Activated naive CD8-positive, alpha-beta T cell treated with anti-CD3 and anti-CD28 coated beads for 36 hours (primary cell): ENCODE measurements around the gene TIMM22. TPM values are rescaled to one million over a fixed set of nuclear protein-coding genes. Genes with fewer than 3 reads are reported as not detected.
"Not testable (repeated sequence)": the region's sequence is repeated elsewhere in the genome, so short reads cannot be mapped to it uniquely, and the experiment has no call there.

Source experiments
- DNase-seq: peaks from one replicate; pipeline ENCODE4 v3.0.0; 2021
- H3K27ac Mint-ChIP-seq: one replicate; pipeline ENCODE4 v1.8.0; 2022; ENCODE audit warnings: mild to moderate bottlenecking, moderate library complexity, mixed read lengths
- H3K27me3 Mint-ChIP-seq: one replicate; pipeline ENCODE4 v1.8.0; 2022; ENCODE audit warnings: mild to moderate bottlenecking, mixed read lengths
- H3K36me3 Mint-ChIP-seq: one replicate; pipeline ENCODE4 v1.8.0; 2021; ENCODE audit warnings: mild to moderate bottlenecking, mixed read lengths
- H3K4me1 Mint-ChIP-seq: one replicate; pipeline ENCODE4 v1.8.0; 2021; ENCODE audit warnings: mixed read lengths
- H3K4me3 Mint-ChIP-seq: one replicate; pipeline ENCODE4 v1.8.0; 2022; ENCODE audit warnings: mild to moderate bottlenecking, moderate library complexity, mixed read lengths
- H3K9me3 Mint-ChIP-seq: one replicate; pipeline ENCODE4 v1.8.0; 2022; ENCODE audit warnings: mixed read lengths
- total RNA-seq, 2 experiments: library from RNA; stranded (reverse); gene quantifications; one replicate each; pipeline ENCODE4 v1.2.3, GENCODE V29; 2021

The TIMM22 gene
- total RNA-seq, 2 experiments from 2014 or later = 15.4 to 16.9 TPM

DNA sequence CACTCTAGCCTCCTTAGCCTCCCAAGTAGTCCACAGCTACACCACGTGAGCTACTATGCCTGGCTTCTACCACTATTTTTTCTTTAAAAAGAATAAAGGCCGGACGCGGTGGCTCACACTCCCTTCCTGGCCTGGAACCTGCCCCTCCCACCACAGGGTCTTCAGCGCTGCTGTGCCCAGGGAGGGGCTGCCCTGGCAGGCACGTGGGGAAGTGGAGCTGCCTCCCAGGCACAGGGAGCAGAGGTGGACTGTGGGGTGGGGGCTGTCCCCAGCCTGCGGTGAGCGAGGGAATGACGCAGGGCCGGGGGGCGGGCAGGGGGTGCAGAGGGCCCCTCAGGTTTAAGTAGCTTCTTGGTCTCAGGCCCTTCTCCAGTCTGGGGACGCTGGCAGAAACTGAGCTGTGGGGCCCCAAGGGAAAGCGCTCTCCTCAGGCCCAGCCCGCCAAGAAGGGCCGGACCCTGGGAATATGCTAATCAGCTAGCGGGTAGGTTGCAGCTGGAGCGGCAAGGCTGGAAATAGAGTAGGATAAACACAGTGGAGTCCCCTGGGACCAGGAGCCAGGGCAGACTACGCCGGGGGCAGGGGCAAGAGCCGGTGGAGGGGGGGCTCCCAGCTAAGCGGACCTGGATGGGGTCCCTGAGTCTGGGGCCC, 46.8 kb downstream of the TIMM22 start:
- DNase-seq = no peak
- Mint-ChIP-seq H3K9me3 (no peaks in the 10 kb centered on the region), H3K36me3 (peaks cover 8% of the 10 kb centered on the region), H3K27ac (no peak overlapping the region), H3K27me3 (no peaks in the 10 kb centered on the region), H3K4me3 (no peak overlapping the region), H3K4me1 (no peaks in the 10 kb centered on the region)

DNA sequence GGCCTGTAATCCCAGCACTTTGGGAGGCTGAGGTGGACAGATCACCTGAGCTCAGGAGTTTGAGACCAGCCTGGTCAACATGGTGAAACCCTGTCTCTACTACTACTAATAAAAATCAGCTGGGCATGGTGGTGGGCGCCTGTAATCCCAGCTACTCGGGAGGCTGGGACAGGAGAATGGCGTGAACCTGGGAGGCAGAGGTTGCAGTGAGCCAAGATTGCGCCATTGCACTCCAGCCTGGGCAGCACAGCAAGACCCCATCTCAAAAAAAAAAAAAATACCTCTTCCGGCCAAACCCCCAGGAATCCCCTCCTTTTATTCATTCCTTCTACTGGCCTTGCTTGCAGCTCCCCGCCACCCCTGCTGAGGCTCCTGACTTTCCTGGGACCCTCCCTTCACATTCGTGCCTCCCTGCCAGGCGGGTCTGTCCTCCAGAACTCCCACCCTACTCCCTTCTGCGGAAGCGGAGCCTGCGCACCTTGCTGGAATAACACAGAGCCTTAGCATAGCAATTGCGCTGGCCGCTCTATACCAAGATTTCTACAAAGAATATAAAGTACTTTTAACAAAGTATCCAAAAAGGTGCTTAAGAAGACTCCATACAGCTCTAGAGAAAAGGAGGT, 47.6 kb downstream of the TIMM22 start:
- not testable (repeated sequence) for H3K4me3 Mint-ChIP-seq, H3K36me3 Mint-ChIP-seq, DNase-seq, H3K27ac Mint-ChIP-seq, H3K4me1 Mint-ChIP-seq, H3K27me3 Mint-ChIP-seq, H3K9me3 Mint-ChIP-seq

GRCh38 chr17:1045456-1045855, 48.5 kb downstream of the TIMM22 start:
- H3K4me1 Mint-ChIP-seq = no peaks in the 10 kb centered on the region
- H3K9me3 Mint-ChIP-seq = no peaks in the 10 kb centered on the region
- H3K36me3 Mint-ChIP-seq = peaks cover 8% of the 10 kb centered on the region
- H3K27ac Mint-ChIP-seq = no peak overlapping the region
- no peak for DNase-seq
- H3K27me3 Mint-ChIP-seq = no peaks in the 10 kb centered on the region
- no peak overlapping the region for H3K4me3 Mint-ChIP-seq

DNA sequence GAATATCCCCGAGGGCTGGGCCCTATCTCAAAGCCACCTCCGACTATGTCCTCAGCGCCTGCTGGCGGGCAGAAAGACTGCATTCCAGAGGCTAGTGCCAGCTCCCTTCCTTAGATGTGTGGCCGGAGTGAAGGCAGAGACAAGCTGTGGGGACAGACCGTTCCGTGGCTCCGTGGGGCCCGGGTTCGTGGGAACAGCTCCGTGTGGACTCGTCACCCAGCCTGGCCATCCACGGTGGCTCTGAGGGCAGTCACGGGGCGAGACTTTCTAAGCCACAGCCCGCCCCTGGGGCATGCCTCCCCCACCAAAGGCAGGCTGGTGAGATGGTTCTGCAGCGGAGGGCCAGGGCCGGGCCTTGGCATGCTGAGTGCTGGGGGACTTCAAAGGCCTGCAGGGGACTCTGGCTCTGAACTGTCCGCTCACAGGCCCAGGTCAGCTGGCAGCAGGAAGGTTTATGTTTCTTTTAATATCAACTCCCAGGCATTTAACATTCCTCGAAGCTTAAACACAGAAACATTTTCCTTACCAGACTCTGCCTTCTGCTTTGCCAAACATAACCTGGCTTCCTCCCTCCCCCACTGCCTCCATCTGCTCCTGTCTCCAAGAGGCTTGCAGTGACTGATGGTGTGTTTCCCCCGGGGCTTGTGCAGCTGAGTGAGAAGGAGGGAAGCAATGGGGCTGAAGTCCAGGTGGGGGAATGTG, 50.4 kb downstream of the TIMM22 start:
- Mint-ChIP-seq H3K4me3 (no peak overlapping the region), H3K27ac (no peak overlapping the region), H3K36me3 (peaks cover 3% of the 10 kb centered on the region), H3K4me1 (no peaks in the 10 kb centered on the region), H3K27me3 (no peaks in the 10 kb centered on the region), H3K9me3 (no peaks in the 10 kb centered on the region)
- DNase-seq = no peak

- Mint-ChIP-seq H3K36me3 (peaks cover 2% of the 10 kb centered on the region), H3K27me3 (no peaks in the 10 kb centered on the region)
Measured at GRCh38 chr17:1047879-1048470, 51.0 kb downstream of the TIMM22 start.

DNA sequence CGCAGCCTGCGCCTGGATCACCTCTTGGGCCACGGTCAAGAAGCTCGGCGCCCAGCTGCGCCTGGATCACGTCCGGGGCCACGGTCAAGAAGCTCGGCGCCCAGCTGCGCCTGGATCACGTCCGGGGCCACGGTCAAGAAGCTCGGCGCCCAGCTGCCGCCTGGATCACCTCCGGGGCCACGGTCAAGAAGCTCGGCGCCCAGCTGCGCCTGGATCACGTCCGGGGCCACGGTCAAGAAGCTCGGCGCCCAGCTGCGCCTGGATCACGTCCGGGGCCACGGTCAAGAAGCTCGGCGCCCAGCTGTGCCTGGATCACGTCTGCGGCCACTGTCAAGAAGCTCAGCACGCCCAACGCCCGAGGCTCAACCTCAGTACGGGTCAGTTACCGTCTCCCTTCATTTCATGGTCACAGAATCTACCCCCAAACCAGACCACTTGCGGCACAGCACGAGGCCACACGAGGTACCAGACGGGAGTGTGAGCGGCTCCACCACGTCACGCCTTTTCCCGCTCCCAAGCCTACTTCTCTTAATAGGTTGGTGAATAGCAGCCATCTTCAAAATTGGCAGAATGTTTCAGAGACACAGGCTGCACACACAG, 51.7 kb downstream of the TIMM22 start:
- H3K4me1 Mint-ChIP-seq, DNase-seq, H3K4me3 Mint-ChIP-seq, H3K27ac Mint-ChIP-seq, H3K9me3 Mint-ChIP-seq, H3K36me3 Mint-ChIP-seq, H3K27me3 Mint-ChIP-seq: not testable (repeated sequence)

More at GRCh38 chr17:1047879-1048470, 51.0 kb downstream of the TIMM22 start:
- Mint-ChIP-seq H3K27ac (no peak overlapping the region), H3K9me3 (no peaks in the 10 kb centered on the region), H3K4me1 (no peaks in the 10 kb centered on the region), H3K4me3 (no peak overlapping the region)
- DNase-seq = no peak

DNA sequence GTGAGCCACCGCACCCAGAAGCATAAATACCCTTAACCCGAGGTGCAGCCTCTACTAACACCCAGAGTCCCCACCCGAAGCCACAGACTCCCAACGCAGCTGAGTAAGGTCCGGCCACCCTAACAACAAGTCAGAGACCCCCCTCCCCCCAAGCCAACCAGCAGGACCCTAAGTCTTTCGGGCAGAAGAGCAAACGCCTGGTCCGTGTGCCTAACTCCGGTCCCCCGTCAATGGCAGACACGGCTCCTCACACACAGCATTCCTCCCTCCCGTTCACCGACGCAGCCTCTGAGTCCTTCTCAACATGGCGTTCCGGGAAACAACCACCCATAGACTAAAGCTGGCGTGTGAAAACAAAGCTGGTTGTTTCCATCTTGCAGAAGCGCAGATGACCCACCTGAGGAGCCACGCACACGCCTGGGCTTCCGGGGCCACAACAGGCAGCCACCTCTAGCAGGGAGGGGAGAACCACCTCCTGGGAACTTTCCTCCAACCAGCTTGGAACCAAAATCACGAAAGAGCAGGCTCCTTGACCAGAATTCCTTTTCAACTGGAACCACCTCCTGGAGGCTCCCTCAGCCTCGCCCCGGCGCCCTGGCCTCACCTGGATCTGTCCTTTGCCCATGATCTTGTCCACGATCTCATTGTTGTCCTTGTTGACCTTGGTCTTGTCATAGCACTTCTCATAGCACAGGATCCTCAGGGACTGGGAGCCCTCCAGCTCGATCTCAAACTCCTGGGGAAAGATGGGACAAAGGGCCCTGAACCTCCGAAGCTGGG, 52.7 kb downstream of the TIMM22 start:
- no peak for DNase-seq
- Mint-ChIP-seq H3K4me1 (no peaks in the 10 kb centered on the region), H3K27me3 (no peaks in the 10 kb centered on the region), H3K27ac (no peak overlapping the region), H3K9me3 (no peaks in the 10 kb centered on the region), H3K36me3 (peaks cover under 1% of the 10 kb centered on the region), H3K4me3 (no peak overlapping the region)

DNA sequence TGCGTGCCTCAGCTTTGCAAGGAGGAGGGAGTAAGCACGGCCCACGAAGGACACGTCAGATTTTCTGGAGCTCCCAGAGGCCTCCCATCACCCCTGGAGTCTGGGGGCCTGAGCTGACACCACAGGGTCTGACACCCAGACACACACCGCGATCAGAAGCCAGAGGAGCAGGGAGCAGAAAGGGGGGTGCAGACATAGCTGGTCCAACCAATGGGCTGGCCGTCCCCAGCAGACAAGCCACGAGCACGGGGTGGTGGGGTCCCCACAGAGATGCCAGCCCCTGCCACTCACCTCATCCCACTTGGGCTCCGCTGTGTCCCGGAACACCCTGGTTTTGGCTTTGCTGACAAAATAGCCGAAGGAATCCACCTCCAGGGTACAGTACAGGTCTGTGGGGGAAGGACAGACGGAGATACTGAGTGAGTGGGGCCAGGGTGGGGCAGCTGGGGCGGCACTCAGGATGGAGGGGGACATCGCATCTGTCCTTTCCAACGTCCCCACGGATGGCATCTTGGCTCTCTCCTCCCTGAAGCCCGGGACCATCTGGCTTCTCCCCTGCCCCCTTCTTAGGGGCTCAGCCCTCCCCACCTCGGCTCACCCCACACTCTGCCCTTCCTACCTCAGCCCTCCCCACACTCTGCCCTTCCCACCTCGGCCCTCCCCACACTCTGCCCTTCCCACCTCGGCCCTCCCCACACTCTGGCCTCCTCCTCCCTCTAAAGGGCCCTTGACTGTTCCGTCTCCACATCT, 53.5 kb downstream of the TIMM22 start:
- DNase-seq = no peak
- H3K9me3 Mint-ChIP-seq = no peaks in the 10 kb centered on the region
- H3K4me3 Mint-ChIP-seq = no peak overlapping the region
- no peak overlapping the region for H3K27ac Mint-ChIP-seq
- no peaks in the 10 kb centered on the region for H3K27me3 Mint-ChIP-seq
- no peaks in the 10 kb centered on the region for H3K4me1 Mint-ChIP-seq
- H3K36me3 Mint-ChIP-seq = no peaks in the 10 kb centered on the region

DNA sequence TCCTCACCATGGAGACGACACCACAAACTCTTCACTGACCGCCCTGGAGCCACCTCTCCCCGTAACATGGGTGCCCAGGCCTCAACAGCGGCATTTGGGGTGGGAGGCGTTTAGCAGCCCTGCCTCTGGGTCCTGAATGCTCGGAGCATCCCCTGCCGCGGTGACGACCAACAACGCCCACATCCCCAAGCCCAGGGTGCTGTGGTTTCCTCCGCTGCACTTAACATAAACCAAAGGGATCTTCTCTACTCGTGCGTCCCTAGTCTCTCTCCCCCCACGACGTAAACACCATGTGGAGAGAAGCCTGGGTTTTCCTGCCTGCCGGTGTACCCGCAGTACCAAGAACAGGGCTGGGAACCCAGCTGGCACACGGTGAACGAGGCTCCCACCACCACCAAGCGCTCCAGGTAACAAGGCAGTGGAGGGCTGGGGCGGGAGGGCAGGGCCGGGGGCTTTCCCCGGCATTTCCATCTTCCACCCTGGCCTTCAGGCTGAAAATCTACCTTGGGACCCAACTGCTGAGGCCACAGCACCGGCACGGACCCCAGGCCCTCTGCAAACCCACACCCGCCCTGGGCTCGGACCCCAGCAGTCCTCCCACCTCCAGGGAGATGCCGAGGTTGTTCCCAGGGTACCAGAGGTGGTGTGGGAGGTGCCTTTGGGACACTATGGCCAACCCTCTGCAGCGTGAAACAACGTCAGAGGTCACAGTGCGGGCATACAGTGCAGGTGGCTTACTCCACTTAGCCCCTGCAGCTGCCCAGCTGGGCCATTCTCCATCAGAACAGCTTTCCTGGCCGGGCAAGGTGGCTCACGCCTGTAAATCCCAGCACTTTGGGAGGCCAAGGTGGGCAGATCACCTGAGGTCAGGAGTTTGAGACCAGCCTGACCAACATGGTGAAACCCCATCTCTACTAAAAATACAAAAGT, 54.3 kb downstream of the TIMM22 start:
- no peak overlapping the region for H3K4me3 Mint-ChIP-seq
- H3K9me3 Mint-ChIP-seq = no peaks in the 10 kb centered on the region
- H3K27ac Mint-ChIP-seq = no peak overlapping the region
- no peaks in the 10 kb centered on the region for H3K27me3 Mint-ChIP-seq
- no peaks in the 10 kb centered on the region for H3K36me3 Mint-ChIP-seq
- no peaks in the 10 kb centered on the region for H3K4me1 Mint-ChIP-seq
- DNase-seq = no peak

Other genes with a start within 250 kb of the TIMM22 start
- 10 to 100 TPM; 68.7 to 69.3 TPM for gene GEMIN4, start 244.9 kb upstream of the TIMM22 start, total RNA-seq
- gene GLOD4, start 214.8 kb upstream of the TIMM22 start, total RNA-seq = 10 to 100 TPM; 79.0 to 82.0 TPM
- gene MRM3, start 214.8 kb upstream of the TIMM22 start, total RNA-seq = 10 to 100 TPM; 43.2 to 47.2 TPM
- under 1 TPM; 0.48 to 0.49 TPM for gene NXN, start 17.4 kb upstream of the TIMM22 start, total RNA-seq
- gene ABR, start 182.9 kb downstream of the TIMM22 start, total RNA-seq = 10 to 100 TPM; 31.6 to 35.1 TPM